HTR-8/SVneo (cell line): ENCODE measurements around the gene BCR.
"Not testable (repeated sequence)": the region's sequence is repeated elsewhere in the genome, so short reads cannot be mapped to it uniquely, and the experiment has no call there.

Source experiments
- DNase-seq: peaks from one replicate; pipeline ENCODE4 v3.0.0; 2011; ENCODE audit warnings: low spot score, mixed read lengths; ENCODE audit not compliant: insufficient read length
- FAIRE-seq: peaks from 2 replicates; lab custom pipeline; 2011; peaks lifted over from hg19 to GRCh38; lab: Jason Lieb, UNC

The BCR gene

GRCh38 chr22:23180301-23180892 is at the start of gene BCR:
TSS of gene BCR (plus strand) at chr22:23180509. CDS start at chr22:23180961, 452 bp downstream.
- DNase-seq (peak; percentile 31), FAIRE-seq (no peak)

- DNase-seq = no peak
- FAIRE-seq = no peak
Observed at GRCh38 chr22:23130697-23131096, 49.6 kb upstream of the BCR start.

DNA sequence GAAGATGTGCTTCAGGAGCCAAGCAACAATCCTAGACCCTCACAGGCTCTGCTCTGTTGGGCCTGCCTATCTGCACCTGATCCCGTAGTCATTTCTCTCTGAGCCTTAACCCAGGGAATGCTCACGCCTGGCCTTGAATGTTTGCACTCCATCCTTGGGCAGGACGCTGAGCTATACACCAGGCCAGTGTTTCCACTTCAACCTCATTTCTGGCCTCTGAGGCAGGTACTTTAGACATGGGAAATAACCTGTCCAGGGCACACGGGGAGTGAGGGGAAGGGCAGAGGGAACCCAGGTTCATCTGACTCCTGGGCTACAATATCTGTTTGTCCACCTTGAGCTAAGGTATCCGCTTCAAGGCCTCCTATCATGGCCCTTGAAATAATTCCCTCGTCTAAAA is 48.4 kb upstream of the BCR start:
- FAIRE-seq (no peak), DNase-seq (no peak)

- DNase-seq = no peak
- FAIRE-seq = no peak
Observed at GRCh38 chr22:23132376-23133091, 47.8 kb upstream of the BCR start.

DNA sequence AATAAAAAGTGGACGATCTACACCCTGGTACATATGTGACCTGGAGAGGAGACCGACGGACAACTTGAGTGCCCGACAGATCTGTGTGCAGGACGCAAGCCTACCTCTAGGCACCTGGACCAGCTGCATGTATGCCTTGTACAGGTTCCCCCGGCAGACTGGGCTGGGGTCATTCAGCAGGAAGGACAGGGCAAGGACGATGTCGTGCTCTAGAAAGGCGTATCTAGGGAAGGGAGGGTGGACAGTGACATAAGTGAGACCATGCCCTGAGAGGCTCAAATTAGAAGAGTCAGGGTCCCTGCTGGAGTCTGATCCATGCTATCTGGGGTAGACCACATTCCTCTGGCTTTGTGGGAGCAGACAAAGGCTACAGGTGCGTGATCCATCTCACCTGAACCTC is 46.4 kb upstream of the BCR start:
- DNase-seq (no peak), FAIRE-seq (no peak)

GRCh38 chr22:23136991-23137390 is 43.3 kb upstream of the BCR start:
- DNase-seq, FAIRE-seq: not testable (repeated sequence)

DNA sequence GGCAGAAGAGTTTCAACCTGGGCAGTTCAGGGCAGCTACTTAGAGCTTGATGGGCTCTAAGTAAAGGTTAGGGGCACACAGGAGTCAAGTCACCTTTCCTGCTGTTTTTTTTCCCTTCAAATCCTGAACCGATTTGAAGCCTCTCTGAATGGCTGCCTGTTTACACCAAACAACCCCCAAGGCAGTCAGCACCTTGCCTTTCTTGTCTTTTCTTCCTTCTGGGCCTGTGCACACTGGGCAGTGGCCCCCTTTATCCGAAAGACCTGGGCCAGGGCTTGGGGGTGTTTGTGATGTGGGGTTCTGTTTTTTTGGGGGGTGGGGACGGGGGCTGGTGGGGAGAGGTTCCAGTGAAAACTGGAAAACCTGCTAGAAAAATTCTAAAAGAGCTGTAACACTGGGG is 42.8 kb upstream of the BCR start:
- DNase-seq (no peak), FAIRE-seq (no peak)

DNA sequence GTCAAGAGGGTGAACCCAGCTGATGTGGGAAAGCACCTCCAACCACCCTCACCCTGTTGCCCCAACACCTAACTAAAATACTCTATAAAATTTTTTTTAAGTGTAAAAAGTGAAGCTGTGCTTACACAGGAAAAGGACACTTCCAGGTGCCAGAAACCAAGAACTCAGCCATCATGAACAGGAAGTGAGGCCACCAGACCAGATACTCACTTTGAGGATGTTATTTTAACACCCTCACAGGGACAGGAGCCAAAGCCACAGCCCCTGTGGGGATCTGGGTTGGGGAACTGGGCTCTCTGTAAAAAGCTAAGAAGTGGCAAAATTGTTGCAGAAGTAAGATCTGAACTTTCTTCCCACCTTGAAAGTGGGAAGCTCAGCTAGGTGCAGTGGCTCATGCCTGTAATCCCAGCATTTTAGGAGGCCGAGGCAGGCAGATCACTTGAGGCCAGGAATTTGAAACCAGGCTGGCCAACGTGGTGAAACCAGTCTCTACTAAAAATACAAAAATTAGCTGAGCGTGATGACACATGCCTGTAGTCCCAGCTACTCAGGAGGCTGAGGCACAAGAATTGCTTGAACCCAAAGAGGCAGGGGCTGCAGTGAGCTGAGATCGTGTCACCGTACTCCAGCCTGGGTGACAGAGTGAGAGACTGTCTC is 42.3 kb upstream of the BCR start:
- FAIRE-seq (no peak), DNase-seq (no peak)

DNA sequence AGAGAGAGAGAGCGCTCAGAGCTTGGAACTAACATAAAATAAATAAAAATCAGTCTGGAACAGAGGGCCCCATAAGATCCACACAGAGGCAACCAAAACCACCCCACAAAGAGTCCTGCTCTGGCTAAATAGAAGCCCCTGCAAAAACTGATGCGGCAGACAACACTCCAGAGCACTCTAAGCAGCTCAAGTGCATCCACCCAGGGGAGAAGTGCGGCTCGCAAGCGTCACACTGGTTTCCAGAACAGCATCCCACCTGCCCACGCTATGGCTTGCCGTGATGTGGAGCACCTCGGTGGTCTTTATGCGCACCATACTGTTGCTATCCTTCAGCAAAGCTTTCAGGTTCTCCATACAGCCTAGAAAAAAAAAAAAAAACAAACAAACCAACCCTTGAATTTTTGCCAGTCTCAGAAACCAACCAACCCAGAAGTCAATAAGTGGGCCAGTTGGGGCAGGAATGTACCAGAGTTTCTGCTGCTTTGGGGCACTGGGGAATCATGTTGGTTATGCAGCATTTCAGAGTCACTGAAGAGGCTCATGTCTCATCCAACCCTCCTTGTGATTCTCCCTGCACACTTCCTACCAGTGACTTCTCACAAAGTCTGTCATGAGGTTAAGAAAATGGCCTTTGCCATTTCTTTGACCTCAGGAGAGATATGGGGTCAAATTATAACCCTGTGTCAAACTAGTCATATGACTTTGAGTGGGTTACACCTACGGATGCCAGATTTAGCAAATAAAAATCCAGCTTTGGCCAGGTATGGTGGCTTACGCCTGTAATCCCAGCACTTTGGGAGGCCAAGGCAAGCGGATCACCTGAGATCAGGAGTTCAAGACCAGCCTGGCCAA is 41.5 kb upstream of the BCR start:
- DNase-seq (no peak), FAIRE-seq (no peak)

DNA sequence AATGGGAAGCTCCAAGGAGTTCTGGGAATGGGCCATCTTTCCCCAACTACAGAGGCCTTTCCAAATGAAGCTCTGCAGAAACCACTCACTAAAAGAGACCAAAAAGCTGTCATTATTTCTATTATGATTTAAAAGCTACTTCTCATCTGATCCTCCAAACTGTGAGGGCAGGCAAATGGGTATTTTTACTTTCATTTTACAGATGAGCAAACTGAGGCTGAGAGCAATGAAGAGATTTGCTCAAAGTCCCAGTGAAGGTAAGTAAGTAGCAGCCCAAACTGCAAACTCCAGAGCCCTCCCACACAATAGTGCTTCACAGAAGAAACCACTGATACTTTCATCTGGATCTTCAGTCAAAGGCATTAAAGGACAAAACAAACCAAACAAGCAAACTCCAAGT is 39.9 kb upstream of the BCR start:
- DNase-seq = no peak
- no peak for FAIRE-seq

DNA sequence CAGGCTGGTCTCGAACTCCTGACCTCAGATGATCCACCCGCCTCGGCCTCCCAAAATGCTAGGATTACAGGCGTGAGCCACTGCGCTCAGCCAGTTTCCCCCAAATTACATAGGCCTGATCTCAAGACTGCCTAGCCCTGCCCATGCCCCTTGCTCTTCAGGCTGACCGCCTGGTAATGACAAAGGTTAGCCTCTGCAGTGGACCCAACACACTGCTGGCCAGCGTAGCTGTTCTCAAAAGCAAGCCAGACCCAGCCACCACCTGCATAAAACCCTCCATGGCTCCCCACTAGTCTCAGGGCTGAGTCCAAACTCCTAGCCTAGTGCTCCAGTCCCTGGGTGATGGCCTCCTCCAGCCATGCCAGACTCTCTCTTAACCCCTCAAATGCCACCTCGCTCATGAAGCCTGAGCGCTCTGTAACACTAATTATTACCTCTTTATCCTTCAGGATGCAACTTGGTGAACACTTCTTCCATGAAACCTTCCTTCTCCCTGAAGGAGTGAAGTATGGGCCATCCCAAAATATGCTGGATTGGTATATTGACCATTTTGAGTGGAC is 37.7 kb upstream of the BCR start:
- DNase-seq (no peak), FAIRE-seq (no peak)

DNA sequence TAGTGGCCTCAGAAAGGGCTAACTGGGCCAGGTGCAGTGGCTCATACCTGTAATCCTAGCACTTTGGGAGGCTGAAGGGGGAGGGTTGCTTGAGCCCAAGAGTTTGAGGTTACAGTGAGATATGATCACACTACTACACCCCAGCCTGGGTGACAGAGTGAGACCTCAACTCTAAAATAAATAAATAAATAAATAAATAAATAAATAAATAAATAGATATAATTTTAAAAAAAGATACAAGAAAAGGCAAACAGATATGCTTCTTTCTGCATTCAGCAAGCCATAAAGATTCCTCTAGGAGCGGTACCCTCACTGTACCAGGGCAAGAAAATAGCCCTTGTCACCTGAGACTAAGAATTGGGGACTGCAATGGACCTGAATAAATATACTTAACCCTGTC is 37.2 kb upstream of the BCR start:
- FAIRE-seq = no peak

DNA sequence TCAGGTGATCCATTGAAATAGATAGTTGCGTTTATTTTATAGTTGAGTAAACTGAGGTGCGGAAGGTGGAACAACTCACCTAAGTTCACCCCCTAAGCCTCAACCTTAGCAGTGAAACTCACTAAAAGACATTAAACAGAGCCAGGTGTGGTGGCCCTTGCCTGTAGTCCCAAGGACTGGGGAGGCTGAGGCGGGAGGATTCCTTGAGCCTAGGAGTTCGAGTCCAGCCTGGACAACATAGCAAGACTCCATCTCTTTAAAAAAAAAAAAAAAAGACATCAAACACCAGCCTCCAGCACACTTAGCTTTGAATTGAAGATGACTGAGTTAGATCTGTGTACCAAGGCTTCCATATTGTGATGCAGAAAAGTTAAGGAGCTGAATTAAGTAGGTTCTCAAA is 35.9 kb upstream of the BCR start:
- FAIRE-seq = no peak

More for the DNA sequence above, 37.2 kb upstream of the BCR start:
- DNase-seq = no peak

DNA sequence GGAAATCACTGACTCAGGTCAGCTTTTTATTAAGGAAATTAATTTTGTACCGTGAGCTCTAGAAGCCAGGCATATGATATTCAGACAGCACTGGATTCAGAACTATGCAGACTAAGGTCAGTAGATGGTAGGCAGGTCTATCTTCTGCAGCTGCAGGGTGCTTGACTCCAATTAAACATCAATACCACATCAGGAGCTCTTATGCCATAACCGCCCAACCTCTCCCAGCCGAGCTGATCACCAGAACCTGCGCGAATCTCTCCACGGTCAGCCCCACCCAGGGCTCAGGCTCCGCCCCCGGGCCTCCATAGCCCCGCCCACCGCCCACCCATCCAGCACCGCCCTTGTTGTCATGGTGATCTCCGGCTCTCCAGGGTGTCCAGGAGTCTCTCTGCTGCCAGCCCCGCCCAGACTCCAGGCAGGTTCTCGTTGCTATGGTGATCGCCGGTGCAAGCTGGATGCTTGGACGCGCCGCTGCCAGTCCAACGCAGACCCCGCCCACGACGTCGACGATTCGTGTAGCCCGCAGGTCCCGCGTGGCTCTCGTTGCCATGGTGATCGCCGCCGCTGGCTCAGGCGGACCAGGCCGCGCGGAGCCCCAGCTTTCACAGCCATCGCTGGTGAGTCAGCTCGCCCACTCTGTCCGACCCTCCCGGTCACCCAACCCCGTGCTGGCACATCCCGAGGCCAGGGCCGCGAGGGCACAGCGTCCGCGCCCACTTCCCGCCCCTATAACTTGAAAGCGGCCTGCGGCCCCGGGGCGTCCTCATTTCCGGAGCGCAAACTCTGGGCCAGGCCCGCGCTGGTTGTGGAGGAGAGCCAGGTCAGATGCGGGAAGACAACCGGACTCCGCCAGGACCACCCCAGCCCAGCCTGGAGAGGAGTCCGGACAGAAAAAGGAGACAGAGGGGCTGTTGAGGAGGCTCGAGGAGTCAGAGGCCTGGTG is 35.1 kb upstream of the BCR start, which contains the start of gene RAB36:
RAB36 (plus strand) TSS at position 546 of the 946 bp plus-strand sequence. CDS start 1,140 bp downstream, outside the sequence.
- DNase-seq (peak; percentile 91), FAIRE-seq (peak; percentile 31)

More for the DNA sequence above, 35.9 kb upstream of the BCR start:
- DNase-seq = no peak

DNA sequence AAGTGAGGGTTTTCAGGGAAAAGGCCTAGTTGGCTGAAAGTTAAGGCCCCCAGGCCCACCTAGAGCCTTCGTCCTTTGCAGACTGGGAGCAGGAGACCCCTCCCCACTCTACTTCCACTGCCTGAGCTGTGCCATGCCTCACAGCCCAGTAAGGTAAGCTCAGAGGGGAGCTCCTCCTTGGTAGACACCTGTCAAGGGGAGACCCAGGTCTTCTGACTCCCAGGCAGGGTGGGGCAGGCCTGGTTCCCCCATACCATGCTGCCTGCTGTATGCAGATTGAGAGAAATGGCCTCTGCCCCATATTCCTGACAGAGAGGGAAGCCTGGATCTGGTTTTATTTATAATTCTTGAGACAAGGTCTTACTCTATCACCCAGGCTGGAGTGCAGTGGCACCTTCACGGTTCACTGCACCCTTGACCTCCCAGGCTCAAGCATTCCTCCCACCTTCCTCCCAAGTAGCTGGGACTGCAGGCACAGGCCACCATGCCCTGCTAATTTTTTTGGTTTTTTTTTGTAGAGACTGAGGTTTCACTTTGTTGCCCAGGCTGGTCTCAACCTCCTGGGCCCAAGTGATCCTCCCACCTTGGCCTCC is 34.3 kb upstream of the BCR start:
- DNase-seq (no peak), FAIRE-seq (no peak)

DNA sequence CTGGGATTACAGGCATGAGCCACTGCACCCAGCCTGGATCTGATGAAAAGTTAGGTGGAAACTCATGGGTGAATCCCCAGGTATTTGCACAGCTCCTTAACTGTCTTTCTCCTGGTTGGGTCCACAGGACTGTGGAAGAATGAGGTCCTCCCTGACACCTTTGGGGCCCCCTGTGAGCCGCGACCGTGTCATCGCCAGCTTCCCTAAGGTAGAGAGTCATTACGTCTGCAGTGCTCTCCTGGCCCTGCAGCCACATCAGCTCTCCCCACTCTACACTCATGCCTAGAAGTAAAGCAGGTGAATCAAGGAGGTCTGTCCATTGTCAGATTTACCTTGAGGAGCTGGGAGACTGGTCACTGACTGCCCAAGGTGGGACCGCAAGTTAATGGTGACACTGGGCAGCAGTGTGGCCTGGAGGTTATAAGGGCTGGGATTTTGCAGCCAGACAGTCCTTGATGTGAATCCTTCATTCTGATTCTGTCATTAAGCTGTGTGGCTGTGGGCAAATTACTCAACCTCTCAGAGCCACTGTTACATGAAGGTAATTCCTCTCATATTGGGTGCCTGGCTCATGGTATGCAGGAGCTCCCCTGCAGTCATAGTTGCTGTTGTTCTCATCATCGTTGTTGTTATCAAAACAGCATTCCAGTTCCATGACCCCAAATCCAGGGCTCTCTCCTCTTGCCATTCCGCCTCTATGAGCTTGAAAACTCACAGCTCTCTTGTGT is 33.7 kb upstream of the BCR start:
- no peak for FAIRE-seq
- no peak for DNase-seq

DNA sequence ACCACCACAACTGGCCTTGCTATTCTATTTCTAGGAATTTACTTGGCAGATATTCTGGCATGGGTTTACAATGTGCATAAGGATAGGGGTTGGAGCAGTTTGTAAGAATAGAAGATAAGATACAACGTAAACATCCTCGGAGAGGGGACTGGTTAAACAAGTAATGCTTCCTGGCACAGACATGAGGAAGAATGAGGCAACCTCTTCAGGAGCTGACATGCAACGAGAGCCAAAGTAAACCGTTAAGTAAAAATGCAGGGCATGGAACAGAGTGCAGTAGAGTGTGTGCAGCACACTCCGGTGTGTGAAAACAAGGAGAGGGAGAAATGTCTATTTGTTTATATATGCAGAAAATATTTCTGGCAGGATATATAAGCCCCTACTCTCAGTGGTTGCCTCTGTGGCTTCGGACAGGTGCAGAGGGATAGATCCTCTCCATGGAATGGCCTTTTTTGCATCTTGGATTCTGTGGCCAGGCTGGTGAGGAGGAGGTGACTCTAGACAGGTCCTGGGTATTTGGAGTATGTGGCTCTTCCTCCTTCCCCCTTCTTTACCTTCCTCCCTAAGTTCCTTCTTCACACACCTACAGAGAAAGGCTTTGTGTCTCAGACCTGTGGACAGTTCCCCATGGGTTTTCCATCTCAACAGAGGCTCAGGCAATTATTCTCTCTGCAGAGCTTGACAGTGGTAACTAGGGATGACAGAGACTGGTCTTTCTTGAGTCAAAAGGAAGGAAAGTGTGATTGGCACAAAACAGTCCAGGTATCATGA is 32.5 kb upstream of the BCR start:
- DNase-seq (no peak), FAIRE-seq (no peak)
